Measurements from ENCODE around the gene ADGRA3. TPM values are rescaled to one million over a fixed set of nuclear protein-coding genes. Genes with fewer than 3 reads are reported as not detected.

ADGRA3 gene
- total and polyA plus RNA-seq, 2 of the 13 experiments (the other 11 are each of a cell fraction or from before 2014, with no cell fraction given), result 32.2 to 40.8 TPM

GRCh38 chr4:22460266-22460665 lies 55.6 kb downstream of the ADGRA3 start (continued):
- TF ChIP-seq ZNF75D (CRISPR knock-in tag; IDR thresholded peaks at IDR 0.05; ENCODE audit: borderline replicate concordance) (no peak), THYN1 (CRISPR knock-in tag; IDR thresholded peaks at IDR 0.05; ENCODE audit: borderline replicate concordance, low read depth) (no peak), PATZ1 (CRISPR knock-in tag; IDR thresholded peaks at IDR 0.05) (no peak), BCLAF1 (IDR thresholded peaks at IDR 0.05) (no peak), ADNP (CRISPR knock-in tag; IDR thresholded peaks at IDR 0.05) (no peak), U2AF2 (IDR thresholded peaks at IDR 0.05; ENCODE audit: low read depth, low read length) (no peak), ZMAT3 (CRISPR knock-in tag; conservative IDR thresholded peaks at IDR 0.05) (no peak), ZNF564 (CRISPR knock-in tag; IDR thresholded peaks at IDR 0.05) (no peak), ARID5B (CRISPR knock-in tag; IDR thresholded peaks at IDR 0.05) (peak; percentile 70; the same call in 1 of the 2 replicates), ZNF510 (CRISPR knock-in tag; IDR thresholded peaks at IDR 0.05; ENCODE audit: low read depth) (no peak), DMTF1 (CRISPR knock-in tag; IDR thresholded peaks at IDR 0.05) (no peak), PRDM4 (CRISPR knock-in tag; IDR thresholded peaks at IDR 0.05; ENCODE audit: borderline replicate concordance) (no peak), HMG20A (CRISPR knock-in tag; IDR thresholded peaks at IDR 0.05; ENCODE audit: borderline replicate concordance) (peak; percentile 27; the same call in 1 of the 2 replicates), KDM6A (CRISPR knock-in tag; IDR thresholded peaks at IDR 0.05; ENCODE audit: low read depth) (peak; percentile 59; the same call in 1 of the 2 replicates), NR2F1 (CRISPR knock-in tag; IDR thresholded peaks at IDR 0.05) (no peak), GABPB1 (CRISPR knock-in tag; IDR thresholded peaks at IDR 0.05) (no peak)
